HEK293T (cell line): ENCODE measurements around the gene GTSF1L.

Experiments
- ARNT ChIP-seq: fragments of 450-650 bp; IDR thresholded peaks from 2 replicates; pipeline ENCODE4 v1.6.1; 2017; ENCODE audit warnings: mild to moderate bottlenecking
- BHLHE40 ChIP-seq: fragments of 450-650 bp; IDR thresholded peaks from 2 replicates; pipeline ENCODE4 v1.6.1; 2016; ENCODE audit warnings: mild to moderate bottlenecking, moderate library complexity, borderline replicate concordance
- ELF4 ChIP-seq: fragments of 450-650 bp; IDR thresholded peaks from 2 replicates; pipeline ENCODE4 v1.6.1; 2017; ENCODE audit warnings: antibody characterized with exemption
- FOXK2 ChIP-seq: fragments of 450-650 bp; IDR thresholded peaks from 2 replicates; pipeline ENCODE4 v1.6.1; 2016; ENCODE audit warnings: mild to moderate bottlenecking
- HDGF ChIP-seq: fragments of 450-650 bp; IDR thresholded peaks from 2 replicates; pipeline ENCODE4 v1.6.1; 2017; ENCODE audit warnings: antibody characterized with exemption, borderline replicate concordance
- L3MBTL2 ChIP-seq: fragments of 450-650 bp; conservative IDR thresholded peaks from 2 replicates; pipeline ENCODE4 v1.6.1; 2016; ENCODE audit warnings: mild to moderate bottlenecking
- NFRKB ChIP-seq: fragments of 450-650 bp; IDR thresholded peaks from 2 replicates; pipeline ENCODE4 v1.6.1; 2016; ENCODE audit warnings: mild to moderate bottlenecking, moderate library complexity
- SP1 ChIP-seq: fragments of 450-650 bp; IDR thresholded peaks from 2 replicates; pipeline ENCODE4 v1.6.1; 2017
- SUZ12 ChIP-seq: fragments of 450-650 bp; IDR thresholded peaks from 2 replicates; pipeline ENCODE4 v1.6.1; 2016; ENCODE audit warnings: mild to moderate bottlenecking
- TARDBP ChIP-seq: fragments of 450-650 bp; IDR thresholded peaks from 2 replicates; pipeline ENCODE4 v1.6.1; 2016

DNA sequence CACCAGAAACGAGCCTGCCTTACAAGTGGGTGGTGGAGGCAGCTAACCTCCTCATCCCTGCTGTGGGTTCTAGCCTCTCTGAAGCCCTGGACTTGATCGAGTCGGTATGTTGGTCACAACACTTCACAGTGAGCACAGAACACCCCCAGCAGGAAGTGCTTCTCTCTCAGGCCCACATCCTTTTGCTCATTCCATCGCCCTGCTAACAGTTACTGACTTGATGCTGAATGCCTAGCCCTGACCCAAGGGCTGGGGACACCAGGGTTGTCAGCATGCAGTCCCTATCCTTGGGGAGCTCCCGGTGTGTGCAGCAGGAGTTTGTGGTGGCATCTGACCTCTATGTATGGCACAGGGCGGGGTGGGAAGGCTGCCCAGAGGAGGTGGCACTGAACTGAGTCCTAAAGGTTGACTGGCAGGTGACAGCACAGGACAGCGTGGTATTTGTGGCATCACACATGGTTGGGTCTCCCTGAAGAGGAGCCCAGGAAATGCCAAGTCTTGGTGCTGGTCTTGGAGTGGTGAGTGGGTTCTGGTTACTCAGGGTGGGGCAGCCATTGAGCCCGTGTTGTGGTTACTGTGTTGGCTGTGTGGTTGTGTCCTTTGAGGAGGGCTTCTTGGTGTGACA, 26.7 kb downstream of the GTSF1L start:
- TF ChIP-seq NFRKB, result no peak
- TF ChIP-seq SUZ12, result no peak
- TF ChIP-seq BHLHE40, result no peak
- TF ChIP-seq ELF4, result no peak
- TF ChIP-seq FOXK2, result no peak
- TF ChIP-seq L3MBTL2, result no peak
- no peak for TF ChIP-seq ARNT
- TF ChIP-seq SP1, result no peak
- no peak for TF ChIP-seq HDGF
- no peak for TF ChIP-seq TARDBP
